ENCODE results near the gene TTC38.
"Not testable (repeated sequence)": the region's sequence is repeated elsewhere in the genome, so short reads cannot be mapped to it uniquely, and the experiment has no call there.

The TTC38 gene

DNA sequence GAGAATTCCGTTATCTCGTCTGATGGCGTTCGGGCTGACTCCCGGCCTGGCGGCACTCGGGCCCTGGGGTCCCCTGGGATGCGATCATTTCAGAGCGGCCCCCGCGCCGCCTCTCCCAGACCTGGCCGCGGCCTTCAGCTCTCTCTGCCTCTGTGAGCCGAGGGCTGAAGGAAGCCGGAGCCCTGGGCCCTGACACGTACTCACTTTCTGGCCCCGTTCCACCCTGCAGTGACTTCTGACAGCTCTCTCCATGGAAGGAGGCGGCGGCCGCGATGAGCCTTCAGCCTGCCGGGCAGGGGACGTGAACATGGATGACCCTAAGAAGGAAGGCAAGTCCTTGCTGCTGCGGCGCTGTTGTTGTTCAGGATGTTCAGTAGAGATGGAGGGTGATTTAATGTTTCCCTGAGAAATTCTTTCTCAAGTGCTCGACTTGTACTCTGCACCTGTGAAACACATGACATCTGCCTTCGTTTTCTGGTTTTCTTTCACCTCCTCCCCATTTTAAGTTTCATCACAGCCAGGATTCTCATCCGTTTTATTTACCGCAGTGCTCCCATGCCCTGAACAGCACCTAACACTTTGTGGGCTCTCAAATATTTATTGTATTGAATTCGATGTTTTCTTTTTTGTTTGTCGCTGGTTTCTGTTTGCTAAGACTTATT, 29.5 kb downstream of the TTC38 start:
- peak in 1 of 2 experiments; percentile 34 for DNase-seq

DNA sequence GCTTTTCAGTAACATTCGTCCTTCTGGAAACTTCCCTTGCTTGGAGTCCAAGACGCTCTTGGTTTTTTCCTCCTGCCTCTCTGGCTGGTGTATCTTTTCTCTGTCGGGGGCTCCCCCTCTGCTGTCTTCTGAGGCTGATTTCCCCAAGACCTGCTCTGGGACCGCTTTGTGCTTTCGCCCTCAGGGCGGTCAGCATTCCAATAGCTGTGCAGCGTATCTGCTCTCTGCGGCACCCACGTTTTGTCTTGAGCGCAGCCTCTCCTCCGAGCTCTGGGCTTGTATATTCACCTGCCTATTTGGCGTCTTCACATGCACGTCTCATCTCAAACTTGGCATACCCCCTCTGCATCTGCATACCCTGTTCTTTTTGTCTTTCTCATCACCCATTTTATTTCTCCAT, 31.3 kb downstream of the TTC38 start:
- DNase-seq: no peak

DNA sequence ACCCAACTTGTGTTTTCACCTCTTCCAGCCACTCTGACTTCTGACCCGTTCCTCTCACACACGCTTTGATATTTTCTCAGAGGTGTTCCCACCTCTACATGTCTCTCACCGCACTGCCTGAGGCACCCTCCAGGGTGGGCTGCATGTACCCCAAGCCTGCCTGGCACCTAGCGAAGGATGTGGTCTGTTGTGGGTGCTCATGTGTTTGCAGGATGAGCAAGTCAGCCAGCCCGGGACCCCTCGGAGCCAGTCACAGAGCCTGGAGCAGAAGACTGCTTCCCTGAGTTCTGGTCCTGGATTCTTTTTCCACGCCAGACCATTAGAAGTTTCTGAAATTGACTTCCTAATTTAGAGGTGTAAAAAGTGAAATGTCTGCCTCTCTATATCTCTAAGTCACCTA, 32.7 kb downstream of the TTC38 start:
- DNase-seq: no peak

DNA sequence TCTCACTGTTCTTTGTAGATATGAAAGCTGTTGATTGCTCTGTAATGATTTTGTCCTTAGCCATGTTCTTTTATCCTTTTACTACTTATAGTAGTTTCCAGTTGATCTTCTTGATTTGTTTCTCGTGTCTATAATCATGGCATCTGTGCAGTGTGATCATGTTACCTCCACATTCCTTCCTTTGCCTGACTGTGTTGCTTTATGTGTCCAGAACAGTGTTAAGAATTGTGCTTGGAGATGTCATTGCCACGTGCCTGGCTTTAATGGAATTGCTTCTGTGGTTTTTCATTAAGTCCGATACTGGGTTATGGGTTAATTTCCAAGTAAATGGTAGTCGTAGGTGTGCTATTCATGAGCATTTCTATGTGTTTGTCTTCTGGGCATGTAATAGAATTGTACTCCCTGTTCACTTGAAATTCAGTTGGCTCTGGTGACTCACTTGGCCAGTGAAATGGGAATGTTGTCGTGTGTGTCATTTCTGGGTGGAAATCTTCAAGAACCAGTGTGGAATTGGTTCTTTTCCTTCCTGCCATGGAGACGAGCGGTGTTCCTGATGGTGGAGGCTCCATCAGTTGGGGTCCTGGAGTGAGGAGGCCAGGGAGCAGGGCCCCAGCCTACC, 35.6 kb downstream of the TTC38 start:
- DNase-seq: no peak

GRCh38 chr22:46308283-46308988, 40.6 kb downstream of the TTC38 start:
- DNase-seq: no peak

GRCh38 chr22:46309526-46310085, 41.8 kb downstream of the TTC38 start:
- DNase-seq: no peak

- DNase-seq: no peak
Measured at GRCh38 chr22:46312056-46312455, 44.2 kb downstream of the TTC38 start.

DNA sequence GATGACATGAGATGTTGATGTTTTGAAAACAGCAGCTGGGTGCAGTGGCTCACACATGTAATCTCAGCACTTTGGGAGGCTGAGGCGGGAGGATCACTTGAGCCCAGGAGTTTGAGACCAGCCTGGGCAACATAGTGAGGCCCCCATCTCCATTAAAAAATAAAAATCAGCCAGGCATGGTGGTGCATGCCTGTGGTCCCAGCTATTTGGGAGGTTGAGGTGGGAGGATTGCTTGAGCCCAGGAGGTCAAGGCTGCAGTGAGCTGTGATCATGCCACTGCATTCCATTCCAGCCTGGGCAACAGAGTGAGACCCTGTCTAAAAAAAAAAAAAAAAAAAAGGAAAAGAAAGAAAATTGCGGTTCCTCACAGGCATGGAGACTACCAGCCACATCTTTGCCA, 45.0 kb downstream of the TTC38 start:
- DNase-seq: not testable (repeated sequence)

GRCh38 chr22:46315976-46316375, 48.2 kb downstream of the TTC38 start:
- DNase-seq: no peak

- DNase-seq: no peak
Measured at GRCh38 chr22:46317646-46318045, 49.8 kb downstream of the TTC38 start.

DNA sequence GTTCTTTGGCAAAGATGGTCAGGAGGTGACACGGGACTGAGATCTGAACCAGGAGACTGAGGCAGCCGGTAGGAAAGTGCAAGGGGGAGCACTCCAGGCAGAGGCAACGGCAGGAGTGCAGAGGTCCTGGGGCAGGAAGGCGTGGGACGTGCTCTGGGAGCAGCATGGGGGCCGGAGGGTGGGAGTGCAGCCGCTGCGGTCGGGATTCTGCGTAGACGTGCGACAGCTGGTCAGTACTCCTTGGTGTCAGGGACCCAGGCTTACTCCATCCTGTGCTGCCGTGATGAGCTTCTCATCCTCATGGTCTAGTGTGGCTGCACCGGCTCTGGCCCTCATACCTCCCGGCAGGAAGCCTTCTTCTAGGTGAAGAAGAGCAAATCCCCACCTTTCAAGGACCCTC, 50.8 kb downstream of the TTC38 start:
- no peak for DNase-seq

GRCh38 chr22:46319319-46319718, 51.5 kb downstream of the TTC38 start:
- DNase-seq: no peak

- DNase-seq: no peak
Measured at GRCh38 chr22:46320166-46320710, 52.4 kb downstream of the TTC38 start.

DNA sequence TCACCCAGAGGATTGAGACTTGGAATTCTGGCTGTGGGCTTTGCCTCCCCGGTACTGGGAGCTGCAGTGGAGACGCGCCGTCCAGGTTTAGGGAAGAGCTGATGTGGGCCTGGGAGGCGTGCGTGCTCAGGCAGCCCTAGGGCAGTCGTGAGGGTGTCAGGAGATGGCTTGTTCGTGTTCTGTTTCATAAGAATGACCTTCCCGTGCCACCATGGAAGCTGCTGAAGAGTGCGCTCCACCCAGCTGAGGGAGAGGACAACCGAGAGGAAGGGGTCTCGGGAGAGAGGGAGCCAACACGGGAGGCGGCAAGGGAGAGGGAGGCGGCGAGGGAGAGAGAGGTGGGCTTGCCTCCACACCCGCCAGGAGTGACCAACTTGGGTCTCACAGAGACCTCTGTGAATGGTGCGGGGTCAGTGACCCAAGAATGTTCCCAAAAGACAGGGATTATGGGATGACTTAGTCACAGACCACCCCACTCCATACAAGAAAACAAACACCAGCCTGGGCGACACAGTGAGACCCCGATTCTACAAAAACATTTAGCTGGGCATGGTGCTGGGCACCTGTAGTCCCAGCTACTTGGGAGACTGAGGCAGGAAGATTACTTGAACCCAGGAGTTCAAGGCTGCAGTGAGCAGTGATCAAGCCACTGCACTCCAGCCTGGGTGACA, 53.0 kb downstream of the TTC38 start:
- DNase-seq: no peak

DNA sequence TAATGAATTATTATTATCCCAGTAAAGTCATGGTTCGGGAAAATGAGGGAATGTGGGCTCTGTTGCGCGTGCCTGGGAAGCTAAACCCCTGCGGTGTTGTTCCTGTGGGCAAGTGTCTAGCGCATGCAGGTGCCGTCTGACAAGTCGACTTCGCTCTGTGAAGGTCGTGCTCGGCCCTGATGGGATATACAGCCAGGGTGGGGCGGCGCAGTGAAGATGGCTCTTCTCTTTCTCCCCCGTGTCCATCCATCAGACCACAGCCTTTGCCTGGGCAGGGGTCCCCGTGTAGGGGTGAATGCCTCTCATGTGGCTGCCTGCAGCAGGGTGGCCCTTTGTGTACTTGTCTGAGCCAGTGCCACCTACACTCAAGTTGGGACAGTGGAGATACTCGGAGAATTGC, 54.9 kb downstream of the TTC38 start:
- no peak for DNase-seq

- no peak for DNase-seq
Measured at GRCh38 chr22:46323162-46323561, 55.4 kb downstream of the TTC38 start.

DNA sequence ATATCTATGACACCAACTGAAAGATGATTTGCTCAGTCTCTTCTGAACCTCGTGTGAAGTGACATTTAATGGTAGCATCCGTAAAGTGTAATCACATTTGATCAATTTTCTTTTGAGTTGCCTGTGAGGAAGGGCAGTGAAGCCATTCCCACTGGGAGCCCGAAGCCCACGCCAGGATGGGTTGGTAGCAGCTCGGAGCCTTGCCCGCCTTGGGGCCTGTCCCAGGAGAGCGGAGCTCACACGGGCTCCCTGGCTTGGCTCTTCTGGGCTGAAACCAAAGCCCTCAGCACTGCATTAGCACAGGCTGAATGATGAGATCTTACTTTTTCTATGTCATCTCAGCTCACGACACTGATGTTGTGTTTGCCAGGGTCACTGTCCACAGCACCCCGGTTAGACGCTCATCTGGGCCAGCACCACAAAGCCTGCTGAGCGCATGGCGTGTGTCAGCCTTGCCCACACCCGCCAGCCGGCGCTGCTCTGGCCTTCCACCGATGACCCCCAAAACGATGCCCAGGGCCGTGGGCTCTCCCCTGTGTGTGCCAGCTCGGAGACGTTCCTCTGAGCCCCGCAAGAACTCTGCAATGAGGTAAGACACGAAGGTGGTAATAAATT, 58.4 kb downstream of the TTC38 start:
- DNase-seq: no peak

GRCh38 chr22:46327691-46328465, 60.1 kb downstream of the TTC38 start:
- DNase-seq: no peak

GRCh38 chr22:46328797-46329196, 61.0 kb downstream of the TTC38 start:
- DNase-seq: no peak

DNA sequence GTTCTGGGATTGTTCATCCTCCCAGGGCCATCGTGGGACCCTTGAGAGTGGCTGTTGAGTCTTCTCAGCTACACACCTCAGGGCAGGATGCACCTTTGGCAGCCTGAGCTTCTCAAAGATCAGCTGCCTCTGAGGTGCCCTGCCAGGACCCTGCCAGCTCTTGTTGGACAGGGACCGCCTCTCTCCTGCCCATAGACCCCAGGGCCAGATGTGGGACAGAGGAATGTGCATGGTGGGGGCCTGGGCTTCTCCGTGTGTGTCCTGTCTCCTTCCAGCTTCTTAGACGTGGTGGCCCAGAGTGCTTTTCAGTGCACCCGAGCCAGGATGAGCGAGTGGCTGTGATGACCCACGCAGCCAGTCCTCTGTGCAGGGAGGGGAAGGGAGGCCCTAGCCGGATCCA, 61.8 kb downstream of the TTC38 start:
- DNase-seq: no peak

GRCh38 chr22:46330426-46330825, 62.6 kb downstream of the TTC38 start:
- no peak for DNase-seq

- DNase-seq: no peak
Measured at GRCh38 chr22:46331496-46331895, 63.7 kb downstream of the TTC38 start.
